GM12872 (cell line): ENCODE measurements around the gene FABP6.

Experiments
- TF ChIP-seq, protein P1 (sequence below): IDR thresholded peaks from 3 replicates; pipeline ENCODE4 v1.5.1; 2011; ENCODE audit warnings: low read depth, mild to moderate bottlenecking, low read length, moderate library complexity; ENCODE audit not compliant: insufficient read depth

FABP6 gene, protein sequence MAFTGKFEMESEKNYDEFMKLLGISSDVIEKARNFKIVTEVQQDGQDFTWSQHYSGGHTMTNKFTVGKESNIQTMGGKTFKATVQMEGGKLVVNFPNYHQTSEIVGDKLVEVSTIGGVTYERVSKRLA

DNA sequence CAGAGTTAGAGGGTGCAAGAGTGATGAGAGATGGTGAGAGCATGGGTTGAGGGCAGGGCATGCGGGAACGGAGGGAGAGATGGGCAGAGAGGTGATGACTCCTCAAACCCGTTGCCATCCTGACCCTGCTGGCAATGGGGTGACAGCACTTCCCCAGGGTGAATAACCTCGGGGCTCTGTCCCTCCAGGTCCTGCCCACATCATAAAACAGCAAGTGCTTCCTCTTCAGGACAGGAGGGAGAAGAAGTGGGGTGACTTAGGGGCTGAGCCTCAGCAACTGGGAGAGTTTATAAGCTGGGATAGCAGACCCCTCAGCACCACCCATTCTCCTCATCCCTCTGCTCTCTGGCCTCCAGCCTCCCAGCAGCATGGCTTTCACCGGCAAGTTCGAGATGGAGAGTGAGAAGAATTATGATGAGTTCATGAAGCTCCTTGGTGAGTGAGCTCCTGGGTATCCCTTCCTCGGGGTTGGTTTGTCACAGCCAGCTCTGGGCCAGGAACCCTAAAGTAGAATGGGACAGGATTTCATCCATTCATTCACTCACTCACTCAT is at the start of gene FABP6:
Gene FABP6 (plus strand): TSS at position 317 of the 553 bp plus-strand sequence. CDS start 52 bp downstream, at position 369.
- TF ChIP-seq, protein P1, sequence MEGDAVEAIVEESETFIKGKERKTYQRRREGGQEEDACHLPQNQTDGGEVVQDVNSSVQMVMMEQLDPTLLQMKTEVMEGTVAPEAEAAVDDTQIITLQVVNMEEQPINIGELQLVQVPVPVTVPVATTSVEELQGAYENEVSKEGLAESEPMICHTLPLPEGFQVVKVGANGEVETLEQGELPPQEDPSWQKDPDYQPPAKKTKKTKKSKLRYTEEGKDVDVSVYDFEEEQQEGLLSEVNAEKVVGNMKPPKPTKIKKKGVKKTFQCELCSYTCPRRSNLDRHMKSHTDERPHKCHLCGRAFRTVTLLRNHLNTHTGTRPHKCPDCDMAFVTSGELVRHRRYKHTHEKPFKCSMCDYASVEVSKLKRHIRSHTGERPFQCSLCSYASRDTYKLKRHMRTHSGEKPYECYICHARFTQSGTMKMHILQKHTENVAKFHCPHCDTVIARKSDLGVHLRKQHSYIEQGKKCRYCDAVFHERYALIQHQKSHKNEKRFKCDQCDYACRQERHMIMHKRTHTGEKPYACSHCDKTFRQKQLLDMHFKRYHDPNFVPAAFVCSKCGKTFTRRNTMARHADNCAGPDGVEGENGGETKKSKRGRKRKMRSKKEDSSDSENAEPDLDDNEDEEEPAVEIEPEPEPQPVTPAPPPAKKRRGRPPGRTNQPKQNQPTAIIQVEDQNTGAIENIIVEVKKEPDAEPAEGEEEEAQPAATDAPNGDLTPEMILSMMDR: no peak

DNA sequence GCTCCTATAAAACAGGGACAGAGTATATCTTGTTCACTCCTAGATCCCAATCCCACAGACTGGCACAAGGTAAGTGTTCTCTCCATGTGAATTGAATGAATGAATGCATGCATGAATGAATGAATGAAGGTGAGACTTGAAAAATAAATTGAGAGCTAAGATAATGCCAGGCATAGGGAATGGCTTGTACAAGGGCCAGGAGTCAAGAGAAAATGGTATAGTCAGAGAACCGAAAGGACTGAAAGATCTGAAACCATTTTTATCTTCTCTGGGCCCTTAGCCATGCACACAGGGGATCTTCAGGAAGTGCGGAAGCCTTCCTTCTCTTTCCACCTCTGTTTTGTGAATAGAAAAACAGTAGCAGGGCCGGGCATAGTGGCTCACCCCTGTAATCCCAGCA is 48.4 kb upstream of the FABP6 start:
- TF ChIP-seq, protein P1: no peak

DNA sequence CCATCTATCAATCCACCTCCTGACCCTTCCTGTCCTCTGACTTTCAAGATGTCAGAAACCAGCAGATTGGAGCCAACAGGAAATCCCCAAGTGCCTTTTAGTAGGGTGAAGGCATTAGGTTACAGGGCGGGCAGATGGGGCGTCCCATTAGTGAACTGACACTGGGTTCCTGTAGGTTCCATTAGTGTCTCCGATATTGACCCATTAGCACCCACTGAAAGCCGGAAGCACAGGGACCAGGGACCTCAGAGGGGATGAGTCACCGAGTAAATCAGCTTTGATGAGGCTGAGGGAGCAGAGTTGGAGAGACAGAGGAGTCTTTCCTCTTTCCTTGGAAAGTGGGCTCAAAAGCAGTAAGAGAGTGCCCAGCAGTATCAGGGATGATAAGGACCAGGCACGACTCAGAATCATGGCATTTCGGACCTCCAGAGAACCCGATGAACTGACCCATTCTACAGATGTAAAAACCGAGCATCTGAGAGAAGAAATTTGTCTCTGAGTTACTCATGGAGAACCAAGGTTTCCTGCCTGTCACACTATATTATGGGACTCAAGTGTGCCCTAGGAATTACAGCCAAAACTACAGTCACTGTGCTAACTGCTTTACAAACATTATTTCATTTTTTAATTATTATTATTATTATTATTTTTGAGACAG is 47.2 kb upstream of the FABP6 start:
- TF ChIP-seq, protein P1: no peak

DNA sequence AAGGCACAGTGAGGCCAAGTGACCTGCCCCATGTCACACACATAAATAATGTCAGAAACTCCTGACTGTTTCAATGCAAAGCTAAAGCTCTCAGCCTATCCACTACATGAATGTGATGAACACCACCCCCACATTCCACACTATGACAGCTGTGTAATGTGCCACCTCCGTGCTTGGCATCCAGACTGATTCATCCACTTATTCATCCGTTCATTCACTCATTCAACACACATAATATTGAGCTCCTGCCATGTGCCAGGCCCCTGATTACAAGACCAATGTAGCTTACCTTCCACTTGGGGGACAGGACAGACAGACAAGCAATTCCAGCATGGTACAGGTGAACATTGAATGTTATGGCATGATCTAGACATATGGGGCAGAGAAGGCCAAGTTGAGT is 46.2 kb upstream of the FABP6 start:
- TF ChIP-seq, protein P1: no peak

DNA sequence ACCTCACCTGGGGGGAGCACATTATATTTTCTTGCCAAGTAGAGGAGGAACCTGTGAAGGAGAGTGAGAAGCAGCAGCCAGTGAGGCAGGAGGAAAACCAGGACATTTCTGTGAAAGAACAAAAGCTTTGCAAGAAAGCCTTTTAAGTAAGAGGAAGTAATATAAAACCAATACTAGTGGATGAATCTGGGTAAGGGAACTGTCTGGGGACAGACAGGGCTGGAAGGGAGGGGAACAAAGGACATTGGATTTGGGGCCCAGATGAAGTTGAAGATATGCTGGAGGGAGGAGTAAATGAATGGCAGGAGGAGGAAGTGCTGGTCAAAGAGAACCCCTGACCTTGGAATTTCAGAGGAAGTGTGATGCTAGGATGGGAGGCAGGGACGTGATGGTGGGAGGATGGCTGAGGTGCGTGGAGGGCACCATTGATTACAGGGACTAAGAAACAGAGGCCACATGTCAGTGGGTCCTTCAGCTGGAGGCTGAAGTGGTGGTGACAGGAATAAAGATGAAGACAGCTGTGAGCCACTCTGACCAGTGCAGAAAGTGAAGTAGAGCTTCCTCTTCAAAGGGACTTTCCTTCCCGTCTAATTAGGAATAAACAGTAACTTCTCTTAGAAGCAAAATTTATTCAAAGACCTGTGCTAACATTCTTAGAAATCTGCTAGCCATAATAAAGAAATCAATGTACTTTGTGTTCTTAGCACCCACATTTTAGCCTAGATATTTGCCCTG is 43.5 kb upstream of the FABP6 start:
- TF ChIP-seq, protein P1: no peak

DNA sequence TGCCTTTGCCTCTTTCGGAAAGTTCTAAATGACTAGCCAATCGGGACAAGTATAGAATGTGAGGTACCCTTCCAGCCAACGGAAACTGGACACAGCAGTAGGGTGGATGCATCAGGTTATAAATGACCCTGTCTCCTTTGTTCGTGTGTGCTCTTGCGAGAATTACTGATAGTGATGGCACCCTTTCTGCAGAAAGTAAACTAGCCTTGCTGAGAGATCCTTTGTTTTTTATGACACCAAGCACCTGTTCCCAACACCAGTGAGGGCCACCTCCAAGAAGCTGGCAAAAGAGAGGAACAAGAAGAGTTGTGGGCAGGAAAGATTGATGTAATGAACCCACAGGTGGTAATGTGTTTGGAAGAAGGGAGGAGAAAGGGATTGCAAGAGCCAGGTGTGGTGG is 42.8 kb upstream of the FABP6 start:
- TF ChIP-seq, protein P1: no peak

DNA sequence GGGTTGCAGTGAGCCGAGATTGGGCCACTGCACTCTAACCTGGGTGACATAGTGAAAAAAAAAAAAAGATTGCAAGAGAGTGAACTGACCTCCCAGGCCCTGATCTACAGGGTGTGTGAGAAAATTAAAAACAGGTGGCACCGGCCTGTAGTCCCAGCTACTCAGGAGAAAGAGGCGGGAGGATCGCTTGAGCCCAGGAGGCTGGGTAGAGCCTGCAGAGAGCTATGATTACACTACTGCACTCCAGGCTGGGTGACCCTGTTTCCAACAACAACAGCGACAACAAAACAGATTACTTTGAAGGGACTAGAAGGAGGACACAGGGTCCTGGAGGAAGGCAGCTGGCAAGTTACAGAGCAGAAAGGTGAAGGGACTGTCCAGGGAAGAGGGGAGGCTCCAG is 42.2 kb upstream of the FABP6 start:
- TF ChIP-seq, protein P1: no peak
